MCF 10A (cell line): ENCODE data around the gene MLLT3. TPM values are rescaled to one million over a fixed set of nuclear protein-coding genes. Genes with fewer than 3 reads are reported as not detected.
"Not testable (repeated sequence)": the region's sequence is repeated elsewhere in the genome, so short reads cannot be mapped to it uniquely, and the experiment has no call there.

Experiments
- BruUV-seq: library from RNA; stranded (reverse); fragments of 400-500 nt; replicated peaks from 2 replicates; lab custom pipeline; 2021; lab: Mats Ljungman, UMichigan
- CTCF ChIA-PET: fragments of 300-600 bp; sonication (Branson Sonifier 250); formaldehyde crosslinking; extraction: SDS; loops from one replicate; lab custom pipeline; 2021; ENCODE audit warnings: antibody characterized with exemption, inconsistent platforms; lab: Yijun Ruan, JAX
- POLR2A ChIA-PET: fragments of 300-600, 350-650 bp; sonication (Branson Sonifier 250); formaldehyde crosslinking; extraction: SDS; loops from one replicate; lab custom pipeline; 2020; ENCODE audit warnings: antibody characterized with exemption, inconsistent platforms; lab: Yijun Ruan, JAX
- DNase-seq: peaks from one replicate; pipeline ENCODE4 v3.0.0-alpha.2; 2018; ENCODE audit not compliant: unreplicated experiment
- H3K27ac Mint-ChIP-seq: one replicate; pipeline ENCODE4 v1.8.0; 2022; ENCODE audit warnings: mild to moderate bottlenecking, low read depth, mixed read lengths; ENCODE audit not compliant: unreplicated experiment
- H3K27me3 Mint-ChIP-seq: one replicate; pipeline ENCODE4 v1.8.0; 2022; ENCODE audit warnings: mixed read lengths; ENCODE audit not compliant: insufficient read depth, unreplicated experiment
- H3K36me3 Mint-ChIP-seq: one replicate; pipeline ENCODE4 v1.8.0; 2022; ENCODE audit warnings: mild to moderate bottlenecking, moderate library complexity, mixed read lengths; ENCODE audit not compliant: insufficient read depth, unreplicated experiment
- H3K4me1 Mint-ChIP-seq: one replicate; pipeline ENCODE4 v1.8.0; 2022; ENCODE audit warnings: mixed read lengths; ENCODE audit not compliant: insufficient read depth, unreplicated experiment
- H3K4me3 Mint-ChIP-seq: one replicate; pipeline ENCODE4 v1.8.0; 2022; ENCODE audit warnings: mild to moderate bottlenecking, moderate library complexity, mixed read lengths; ENCODE audit not compliant: unreplicated experiment
- H3K9me3 Mint-ChIP-seq: one replicate; pipeline ENCODE4 v1.8.0; 2022; ENCODE audit warnings: mixed read lengths; ENCODE audit not compliant: unreplicated experiment
- CTCF ChIP-seq: fragments of 200-600 bp; IDR thresholded peaks from one replicate; pipeline ENCODE4 v1.8.0; 2022; ENCODE audit warnings: antibody characterized with exemption, mild to moderate bottlenecking; ENCODE audit not compliant: unreplicated experiment
- intact Hi-C: fragments of 100-400 bp; cut with micrococcal nuclease; formaldehyde crosslinking; loops from 2 replicates; pipeline ENCODE4 v1.14.1; 2022
- total RNA-seq: library from RNA; stranded (reverse); gene quantifications from 2 replicates; pipeline ENCODE4 v1.2.3, GENCODE V29; 2022

Gene MLLT3
- total RNA-seq, 1 experiment from 2014 or later: 1.2 TPM

- ChIA-PET POLR2A (no interaction called here), CTCF (interaction anchor here (0.9 to 1.2 kb wide), 3 partner anchors 12 to 32 kb away, joined by 3 to 4 read pairs (median 3); no protein-coding TSS in a partner anchor)
- Mint-ChIP-seq H3K27ac (no peak overlapping the region), H3K27me3 (peaks cover 5% of the 10 kb centered on the region), H3K9me3 (no peaks in the 10 kb centered on the region), H3K4me3 (no peak overlapping the region), H3K36me3 (no peaks in the 10 kb centered on the region), H3K4me1 (no peaks in the 10 kb centered on the region)
- no peak for TF ChIP-seq CTCF
- BruUV-seq: no TSS peak
- intact Hi-C loops: loop anchor here (5.0 kb wide), 1 partner anchor 411 kb away; no protein-coding TSS in a partner anchor
- no peak for DNase-seq
Measured at GRCh38 chr9:20593105-20593504, 29.2 kb downstream of the MLLT3 start.

DNA sequence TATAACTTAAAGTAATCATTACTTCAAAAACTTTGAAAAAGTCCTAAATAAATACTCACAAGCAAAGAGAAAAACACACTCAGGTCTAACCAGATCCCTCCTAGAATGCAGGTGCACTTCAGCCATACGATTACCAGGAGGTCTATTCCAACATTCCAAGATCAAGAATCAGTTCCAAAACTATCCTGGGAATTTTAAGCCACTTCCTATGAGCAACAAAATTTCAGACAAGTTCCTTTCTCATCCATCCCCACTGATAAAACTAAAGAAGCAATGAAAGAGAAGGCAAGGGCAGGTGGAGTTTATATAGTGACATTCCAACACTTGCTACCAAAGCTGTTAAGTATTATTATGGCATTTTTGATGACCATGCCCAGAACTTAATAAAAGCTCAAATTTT, 29.6 kb downstream of the MLLT3 start:
- DNase-seq: no peak

GRCh38 chr9:20591223-20591622, 31.1 kb downstream of the MLLT3 start:
- no peak overlapping the region for H3K27ac Mint-ChIP-seq
- intact Hi-C loops: loop anchor here (5.0 kb wide), 1 partner anchor 409 kb away; no protein-coding TSS in a partner anchor
- no peak overlapping the region for H3K4me3 Mint-ChIP-seq
- H3K36me3 Mint-ChIP-seq: no peaks in the 10 kb centered on the region
- TF ChIP-seq CTCF: no peak
- DNase-seq: no peak
- no peaks in the 10 kb centered on the region for H3K27me3 Mint-ChIP-seq
- ChIA-PET POLR2A (no interaction called here), CTCF (no interaction called here)
- H3K4me1 Mint-ChIP-seq: no peaks in the 10 kb centered on the region
- no peaks in the 10 kb centered on the region for H3K9me3 Mint-ChIP-seq
- BruUV-seq: no TSS peak

More for the DNA sequence above, 29.6 kb downstream of the MLLT3 start:
- no TSS peak for BruUV-seq
- POLR2A ChIA-PET: no interaction called here
- no peak for TF ChIP-seq CTCF
- Mint-ChIP-seq H3K27ac (no peak overlapping the region), H3K36me3 (no peaks in the 10 kb centered on the region), H3K4me3 (no peak overlapping the region), H3K27me3 (peaks cover under 1% of the 10 kb centered on the region), H3K9me3 (no peaks in the 10 kb centered on the region), H3K4me1 (no peaks in the 10 kb centered on the region)
- intact Hi-C loops: loop anchor here (5.0 kb wide), 1 partner anchor 410 kb away; no protein-coding TSS in a partner anchor
- CTCF ChIA-PET: interaction anchor here (1.2 kb wide), 1 partner anchor 32 kb away, joined by 4 read pairs; no protein-coding TSS in a partner anchor

- intact Hi-C loops: no loop called here
- DNase-seq: no peak
- Mint-ChIP-seq H3K27me3 (peaks cover 12% of the 10 kb centered on the region), H3K4me1 (no peaks in the 10 kb centered on the region), H3K9me3 (no peaks in the 10 kb centered on the region), H3K4me3 (no peak overlapping the region), H3K27ac (no peak overlapping the region), H3K36me3 (no peaks in the 10 kb centered on the region)
- no peak for TF ChIP-seq CTCF
- ChIA-PET POLR2A (no interaction called here), CTCF (no interaction called here)
- no TSS peak for BruUV-seq
Measured at GRCh38 chr9:20584968-20585643, 37.2 kb downstream of the MLLT3 start.

DNA sequence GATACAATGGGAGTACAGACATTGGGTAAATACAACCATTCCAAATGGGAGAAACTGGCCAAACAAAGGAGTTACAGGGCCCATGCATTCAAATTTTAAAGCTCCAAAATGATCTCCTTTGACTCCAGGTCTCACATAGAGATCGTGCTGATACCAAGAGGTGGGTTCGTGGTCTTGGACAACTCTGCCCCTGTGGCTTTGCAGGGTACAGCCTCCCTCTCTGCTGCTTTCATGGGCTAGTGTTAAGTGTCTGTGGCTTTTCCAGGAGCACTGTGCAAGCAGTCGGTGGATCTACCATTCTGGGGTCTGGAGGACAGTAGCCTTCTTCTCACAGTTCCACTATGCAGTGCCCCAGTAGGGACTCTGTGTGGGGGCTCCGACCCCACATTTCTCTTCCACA, 39.2 kb downstream of the MLLT3 start:
- H3K4me3 Mint-ChIP-seq, H3K27ac Mint-ChIP-seq, DNase-seq, BruUV-seq, H3K36me3 Mint-ChIP-seq, H3K4me1 Mint-ChIP-seq, POLR2A ChIA-PET, H3K9me3 Mint-ChIP-seq, intact Hi-C loops: not testable (repeated sequence)
- CTCF ChIA-PET: interaction anchor here (0.6 kb wide), 1 partner anchor 657 kb away, joined by 4 read pairs; no protein-coding TSS in a partner anchor
- peaks cover 12% of the 10 kb centered on the region for H3K27me3 Mint-ChIP-seq
